NCI-H748 treated with DMSO at 0.1 percent for 48 hours (cell line): ENCODE measurements around the gene PEA15.
A peak's percentile ranks its signal among the peaks of the same experiment; 100 is the strongest.

ENCODE experiments used
- DNase-seq: peaks from one replicate; lab custom pipeline; 2025; lab: John Stamatoyannopoulos, UW

PEA15 gene

GRCh38 chr1:160179336-160179735, 25.8 kb upstream of the PEA15 start:
- DNase-seq = no peak

GRCh38 chr1:160186246-160186645, 18.9 kb upstream of the PEA15 start:
- no peak for DNase-seq

GRCh38 chr1:160186729-160187128, 18.5 kb upstream of the PEA15 start:
- DNase-seq = no peak

GRCh38 chr1:160187407-160187806, 17.8 kb upstream of the PEA15 start:
- DNase-seq = no peak

GRCh38 chr1:160188341-160188740, 16.8 kb upstream of the PEA15 start:
- no peak for DNase-seq

- DNase-seq = no peak
Observed at GRCh38 chr1:160189649-160190625, 15.2 kb upstream of the PEA15 start, which contains the start of gene CASQ1. Gene CASQ1, plus strand, starts transcription at chr1:160190575. Its CDS starts 177 bp downstream, at chr1:160190752.

- no peak for DNase-seq
Observed at GRCh38 chr1:160191756-160192155, 13.4 kb upstream of the PEA15 start.

- no peak for DNase-seq
Observed at GRCh38 chr1:160192234-160192633, 12.9 kb upstream of the PEA15 start.

- DNase-seq = peak; percentile 78
Observed at GRCh38 chr1:160193091-160193819, 11.9 kb upstream of the PEA15 start.

- DNase-seq = no peak
Observed at GRCh38 chr1:160193832-160194736, 11.1 kb upstream of the PEA15 start.

- DNase-seq = no peak
Observed at GRCh38 chr1:160194737-160195059, 10.5 kb upstream of the PEA15 start.

- DNase-seq = no peak
Observed at GRCh38 chr1:160196143-160196542, 9.0 kb upstream of the PEA15 start.

GRCh38 chr1:160197231-160197630, 8.0 kb upstream of the PEA15 start:
- DNase-seq = no peak

GRCh38 chr1:160200786-160201185, 4.4 kb upstream of the PEA15 start:
- DNase-seq = no peak

GRCh38 chr1:160204526-160205241, 500 bp upstream of the PEA15 start:
- no peak for DNase-seq

- DNase-seq = peak; percentile 6
Observed at GRCh38 chr1:160206036-160206389, 829 bp downstream of the PEA15 start.

GRCh38 chr1:160206421-160207117, 1.4 kb downstream of the PEA15 start:
- DNase-seq = peak; percentile 27

- no peak for DNase-seq
Observed at GRCh38 chr1:160207118-160207650, 2.0 kb downstream of the PEA15 start.

GRCh38 chr1:160207771-160208556, 2.8 kb downstream of the PEA15 start:
- DNase-seq = no peak
